Measurements from ENCODE around the gene ATG16L1. TPM values are rescaled to one million over a fixed set of nuclear protein-coding genes. Genes with fewer than 3 reads are reported as not detected.

ATG16L1 gene
- total and polyA plus RNA-seq, 8 donors = 7.4 to 15.0 (median 10.5) TPM

GRCh38 chr2:233338812-233339368, 87.4 kb downstream of the ATG16L1 start:
- DNase-seq = no peak
- TF ChIP-seq CTCF (IDR thresholded peaks at IDR 0.05) = no peak
- no peaks in the 10 kb centered on the region for H3K4me1 ChIP-seq
- no peak for FAIRE-seq
- no peaks in the 10 kb centered on the region for H3K27me3 ChIP-seq
- no peak overlapping the region for H3K27ac ChIP-seq
- H3K36me3 ChIP-seq = no peaks in the 10 kb centered on the region
- H3K4me3 ChIP-seq = no peak overlapping the region
- H3K9me3 ChIP-seq = no peaks in the 10 kb centered on the region
- intact Hi-C loops (cut with DNase I) = no loop called here
- 84 to 91% methylated on average over 3 of the region's 3 CpGs for WGBS, 2 donors
- no peak for ATAC-seq

- Histone ChIP-seq H3K27ac (no peak overlapping the region), H3K9me3 (no peaks in the 10 kb centered on the region), H3K4me1 (no peaks in the 10 kb centered on the region), H3K4me3 (no peak overlapping the region), H3K36me3 (no peaks in the 10 kb centered on the region), H3K27me3 (no peaks in the 10 kb centered on the region)
- no peak for FAIRE-seq
- WGBS, 2 donors = 57 to 80% methylated on average over 3 of the region's 3 CpGs
- no peak for TF ChIP-seq CTCF (IDR thresholded peaks at IDR 0.05)
- intact Hi-C loops (cut with DNase I) = no loop called here
- no peak for DNase-seq
- no peak for ATAC-seq
These were observed 88.0 kb downstream of the ATG16L1 start for GRCh38 chr2:233339427-233339826.

- DNase-seq (no peak), FAIRE-seq (no peak), ATAC-seq (no peak)
- intact Hi-C loops (cut with DNase I) = no loop called here
- Histone ChIP-seq H3K9me3 (no peaks in the 10 kb centered on the region), H3K4me1 (no peaks in the 10 kb centered on the region), H3K27ac (no peak overlapping the region), H3K4me3 (no peak overlapping the region), H3K27me3 (no peaks in the 10 kb centered on the region), H3K36me3 (no peaks in the 10 kb centered on the region)
- WGBS, 2 donors = 94 to 95% methylated on average over 3 of the region's 3 CpGs
- TF ChIP-seq CTCF (IDR thresholded peaks at IDR 0.05) = no peak
These were observed 89.8 kb downstream of the ATG16L1 start for GRCh38 chr2:233341296-233341695.

- Histone ChIP-seq H3K4me3 (no peak overlapping the region), H3K36me3 (no peaks in the 10 kb centered on the region), H3K27ac (no peak overlapping the region), H3K4me1 (no peaks in the 10 kb centered on the region), H3K9me3 (no peaks in the 10 kb centered on the region), H3K27me3 (no peaks in the 10 kb centered on the region)
- FAIRE-seq (no peak), ATAC-seq (no peak), DNase-seq (no peak)
- 69 to 77% methylated on average over 5 of the region's 5 CpGs for WGBS, 2 donors
- intact Hi-C loops (cut with DNase I) = no loop called here
- TF ChIP-seq CTCF (IDR thresholded peaks at IDR 0.05) = no peak
These were observed 90.8 kb downstream of the ATG16L1 start for GRCh38 chr2:233342301-233342700.

GRCh38 chr2:233343171-233343705, 91.8 kb downstream of the ATG16L1 start:
- FAIRE-seq (no peak), ATAC-seq (no peak), DNase-seq (no peak)
- Histone ChIP-seq H3K27me3 (no peaks in the 10 kb centered on the region), H3K27ac (no peak overlapping the region), H3K4me1 (no peaks in the 10 kb centered on the region), H3K4me3 (no peak overlapping the region), H3K36me3 (no peaks in the 10 kb centered on the region), H3K9me3 (no peaks in the 10 kb centered on the region)
- 84 to 86% methylated on average over 15 of the region's 15 CpGs for WGBS, 2 donors
- TF ChIP-seq CTCF (IDR thresholded peaks at IDR 0.05) = no peak
- intact Hi-C loops (cut with DNase I) = no loop called here
